Endodermal cell (in vitro differentiated cells): Measurements from ENCODE around the gene CGB7. TPM values are rescaled to one million over a fixed set of nuclear protein-coding genes. Genes with fewer than 3 reads are reported as not detected.
"Not testable (repeated sequence)": the region's sequence is repeated elsewhere in the genome, so short reads cannot be mapped to it uniquely, and the experiment has no call there.

Experiments used
- DNase-seq: peaks from one replicate; pipeline ENCODE4 v3.0.0-alpha.2; 2017
- H3K27ac ChIP-seq: 2 replicates; pipeline ENCODE4 v1.5.1; 2013; ENCODE audit warnings: mild to moderate bottlenecking, low read depth, low read length, moderate library complexity
- H3K27me3 ChIP-seq: 2 replicates; pipeline ENCODE4 v1.6.1; 2013; ENCODE audit warnings: mild to moderate bottlenecking, low read length, moderate library complexity; ENCODE audit not compliant: insufficient read depth, control insufficient read depth, poor library complexity, severe bottlenecking
- H3K36me3 ChIP-seq: 2 replicates; pipeline ENCODE4 v1.7.0; 2013; ENCODE audit warnings: mild to moderate bottlenecking, low read length, moderate library complexity; ENCODE audit not compliant: control insufficient read depth, insufficient read depth
- H3K4me1 ChIP-seq: one replicate; pipeline ENCODE4 v1.7.0; 2013; ENCODE audit warnings: low read length; ENCODE audit not compliant: control insufficient read depth, insufficient read depth
- H3K4me3 ChIP-seq: 2 replicates; pipeline ENCODE4 v1.5.1; 2013; ENCODE audit warnings: mild to moderate bottlenecking, low read length, moderate library complexity
- H3K9ac ChIP-seq: 2 replicates; pipeline ENCODE4 v1.6.1; 2013; ENCODE audit warnings: mild to moderate bottlenecking, low read length, moderate library complexity; ENCODE audit not compliant: poor library complexity, severe bottlenecking; ENCODE audit errors: extremely low read depth
- H3K9me3 ChIP-seq: 2 replicates; pipeline ENCODE4 v1.6.1; 2013; ENCODE audit warnings: mild to moderate bottlenecking, low read length, moderate library complexity; ENCODE audit not compliant: control insufficient read depth
- H3K27ac Mint-ChIP-seq: 2 replicates; pipeline ENCODE4 v1.8.0; 2020; ENCODE audit warnings: mixed read lengths
- H3K27me3 Mint-ChIP-seq: 2 replicates; pipeline ENCODE4 v1.8.0; 2021; ENCODE audit warnings: mild to moderate bottlenecking, mixed read lengths; ENCODE audit not compliant: insufficient read depth
- H3K36me3 Mint-ChIP-seq: 2 replicates; pipeline ENCODE4 v1.8.0; 2020; ENCODE audit warnings: low read depth, mixed read lengths
- H3K4me1 Mint-ChIP-seq: 2 replicates; pipeline ENCODE4 v1.8.0; 2020; ENCODE audit warnings: mixed read lengths
- H3K4me3 Mint-ChIP-seq: 2 replicates; pipeline ENCODE4 v1.8.0; 2020; ENCODE audit warnings: mild to moderate bottlenecking, moderate library complexity, mixed read lengths
- H3K9me3 Mint-ChIP-seq: 2 replicates; pipeline ENCODE4 v1.8.0; 2020; ENCODE audit warnings: mild to moderate bottlenecking, mixed read lengths
- CTCF ChIP-seq: fragments of 200-600 bp; sonication (generic); conservative IDR thresholded peaks from 2 replicates; pipeline ENCODE4 v1.5.0; 2021; ENCODE audit warnings: antibody characterized with exemption, mild to moderate bottlenecking
- WGBS, 2 experiments: methylation state at CpG; one replicate each; pipeline versions ENCODE4 v1.1.5 to v1.1.7; 2013; ENCODE audit warnings: missing lambda C conversion rate in 2 of 2, mixed read lengths in 1 of 2; ENCODE audit not compliant: insufficient coverage in 1 of 2, insufficient read length in 1 of 2; 5-methylcytosine and 5-hydroxymethylcytosine counted together
- total RNA-seq, 2 donors: library from RNA; stranded (reverse); fragmentation: NEBNext Ultra II Directional in 1 of 2; extraction: Animal tissue kit (Norgen Biotek cat#: 25700) in 1 of 2; gene quantifications; 2 replicates in 1 of 2; 3 replicates in 1 of 2; pipeline ENCODE4 v1.2.1, GENCODE V29; 2021

Gene CGB7
- total RNA-seq, 2 donors from 2014 or later: 1.5 to 2.9 TPM

GRCh38 chr19:49058562-49058961, 1.0 kb upstream of the CGB7 start:
- H3K4me3 ChIP-seq: no peak overlapping the region
- no peak overlapping the region for H3K4me3 Mint-ChIP-seq
- H3K9me3 Mint-ChIP-seq: no peaks in the 10 kb centered on the region
- H3K36me3 Mint-ChIP-seq: no peaks in the 10 kb centered on the region
- WGBS, 2 experiments: 84 to 88% methylated on average over 5 to 10 of the region's 10 CpGs
- H3K27me3 ChIP-seq: peaks cover 48% of the 10 kb centered on the region
- H3K4me1 Mint-ChIP-seq: peaks cover 6% of the 10 kb centered on the region
- TF ChIP-seq CTCF: no peak
- no peaks in the 10 kb centered on the region for H3K4me1 ChIP-seq
- no peaks in the 10 kb centered on the region for H3K9me3 ChIP-seq
- no peak overlapping the region for H3K9ac ChIP-seq
- peak; percentile 83 for DNase-seq
- no peak overlapping the region for H3K27ac Mint-ChIP-seq
- H3K27me3 Mint-ChIP-seq: peaks cover 86% of the 10 kb centered on the region
- H3K27ac ChIP-seq: no peak overlapping the region
- H3K36me3 ChIP-seq: no peaks in the 10 kb centered on the region

GRCh38 chr19:49056902-49057596, 500 bp downstream of the CGB7 start:
- H3K9ac ChIP-seq, H3K27ac Mint-ChIP-seq, H3K27ac ChIP-seq, H3K4me1 Mint-ChIP-seq, H3K36me3 ChIP-seq, H3K4me1 ChIP-seq, H3K9me3 Mint-ChIP-seq, H3K36me3 Mint-ChIP-seq, H3K9me3 ChIP-seq: not testable (repeated sequence)
- H3K4me3 ChIP-seq: peak overlapping the region; percentile 77
- Mint-ChIP-seq H3K27me3 (peaks cover 79% of the 10 kb centered on the region), H3K4me3 (peak overlapping the region; percentile 52)
- 17 to 20% methylated on average over 13 to 34 of the region's 34 CpGs for WGBS, 2 experiments
- H3K27me3 ChIP-seq: peaks cover 48% of the 10 kb centered on the region
- peak; percentile 64 for DNase-seq

GRCh38 chr19:49056101-49056901, 1.2 kb downstream of the CGB7 start:
- no peaks in the 10 kb centered on the region for H3K36me3 ChIP-seq
- peaks cover 6% of the 10 kb centered on the region for H3K4me1 Mint-ChIP-seq
- WGBS, 2 experiments: 3 to 5% methylated on average over 31 to 63 of the region's 63 CpGs
- peak; percentile 89 for DNase-seq
- H3K4me3 Mint-ChIP-seq: peak overlapping the region; percentile 52
- peaks cover 73% of the 10 kb centered on the region for H3K27me3 Mint-ChIP-seq
- no peak overlapping the region for H3K27ac ChIP-seq
- TF ChIP-seq CTCF: peak; percentile 50
- H3K4me3 ChIP-seq: peak overlapping the region; percentile 77
- H3K27ac Mint-ChIP-seq: no peak overlapping the region
- H3K36me3 Mint-ChIP-seq: no peaks in the 10 kb centered on the region
- peaks cover 48% of the 10 kb centered on the region for H3K27me3 ChIP-seq
- H3K9me3 ChIP-seq: no peaks in the 10 kb centered on the region
- no peak overlapping the region for H3K9ac ChIP-seq
- no peaks in the 10 kb centered on the region for H3K4me1 ChIP-seq
- no peaks in the 10 kb centered on the region for H3K9me3 Mint-ChIP-seq

- not testable (repeated sequence) for H3K27ac Mint-ChIP-seq, H3K4me1 ChIP-seq, H3K9me3 Mint-ChIP-seq, H3K4me1 Mint-ChIP-seq, H3K27ac ChIP-seq, H3K9ac ChIP-seq, H3K9me3 ChIP-seq, H3K4me3 Mint-ChIP-seq, H3K27me3 ChIP-seq, H3K36me3 Mint-ChIP-seq, H3K4me3 ChIP-seq, H3K36me3 ChIP-seq
- H3K27me3 Mint-ChIP-seq: peaks cover 28% of the 10 kb centered on the region
- WGBS, 2 experiments: 82 to 83% methylated on average over 17 to 24 of the region's 24 CpGs
- DNase-seq: peak; percentile 58
These were observed 7.0 kb downstream of the CGB7 start for GRCh38 chr19:49050376-49051033.

- not testable (repeated sequence) for H3K36me3 Mint-ChIP-seq, H3K27me3 ChIP-seq, H3K4me3 Mint-ChIP-seq, H3K9me3 ChIP-seq, DNase-seq, H3K4me3 ChIP-seq, H3K27ac ChIP-seq, H3K27ac Mint-ChIP-seq, H3K4me1 ChIP-seq, H3K9me3 Mint-ChIP-seq, H3K36me3 ChIP-seq, H3K4me1 Mint-ChIP-seq, H3K9ac ChIP-seq
- 80% methylated on average over 1 of the region's 4 CpGs; no CpG with 5 or more reads in 1 of the 2 experiments for WGBS, 2 experiments
- H3K27me3 Mint-ChIP-seq: peaks cover 23% of the 10 kb centered on the region
These were observed 7.7 kb downstream of the CGB7 start for GRCh38 chr19:49049834-49050233.
